GM12865 (cell line): ENCODE measurements around the gene ACVRL1.

Experiments
- DNase-seq: peaks from one replicate; pipeline ENCODE4 v3.0.0; 2010; ENCODE audit warnings: low read depth
- H3K4me3 ChIP-seq: 2 replicates; pipeline ENCODE4 v1.5.1; 2011; ENCODE audit warnings: mild to moderate bottlenecking, low read depth, low read length, control low read depth
- CTCF ChIP-seq: IDR thresholded peaks from 2 replicates; pipeline ENCODE4 v1.5.1; 2011; ENCODE audit warnings: low read length, control low read depth, low read depth, inconsistent platforms; ENCODE audit not compliant: insufficient read depth; ENCODE audit errors: missing control alignments

Gene ACVRL1

GRCh38 chr12:51913071-51914033 is 6.0 kb downstream of the ACVRL1 start:
- peak; percentile 7 for TF ChIP-seq CTCF
- no peak for DNase-seq

DNA sequence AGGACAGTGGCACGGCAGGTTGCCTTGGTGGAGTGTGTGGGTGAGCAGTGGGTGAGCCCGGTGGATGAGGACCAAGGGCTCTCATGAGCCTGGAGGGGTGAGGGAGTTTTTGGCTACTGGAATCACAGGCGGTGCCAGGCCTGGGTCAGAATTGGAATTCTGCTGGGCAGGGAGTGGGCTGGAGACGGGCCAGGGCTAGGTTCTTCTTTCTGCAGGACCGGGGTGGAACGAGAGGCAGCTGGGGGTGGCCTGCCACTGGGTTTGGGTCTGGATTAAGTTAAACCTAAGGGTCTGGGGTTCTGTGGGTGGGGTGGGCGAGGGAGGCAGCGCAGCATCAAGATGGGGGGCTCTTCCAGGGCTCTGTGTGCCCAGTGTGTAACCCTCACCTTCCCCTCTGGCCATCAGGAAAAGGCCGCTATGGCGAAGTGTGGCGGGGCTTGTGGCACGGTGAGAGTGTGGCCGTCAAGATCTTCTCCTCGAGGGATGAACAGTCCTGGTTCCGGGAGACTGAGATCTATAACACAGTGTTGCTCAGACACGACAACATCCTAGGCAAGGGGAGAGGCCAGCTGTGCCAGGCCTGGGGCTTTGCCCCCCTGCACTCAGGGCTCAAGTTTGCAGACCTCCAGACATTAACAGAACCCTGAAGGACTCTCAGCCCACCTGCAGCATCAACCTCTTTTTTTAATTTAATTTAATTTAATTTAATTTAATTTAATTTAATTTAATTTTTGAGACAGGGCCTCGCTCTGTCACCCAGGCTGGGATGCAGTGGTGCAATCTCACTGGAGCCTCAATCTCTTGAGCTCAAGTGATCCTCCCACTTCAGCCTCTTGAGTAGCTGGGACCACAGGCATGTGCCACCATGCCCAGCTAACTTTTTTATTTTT is 7.0 kb downstream of the ACVRL1 start:
- DNase-seq = no peak
- no peak overlapping the region for H3K4me3 ChIP-seq
- no peak for TF ChIP-seq CTCF

More at GRCh38 chr12:51913071-51914033, 6.0 kb downstream of the ACVRL1 start:
- H3K4me3 ChIP-seq = no peak overlapping the region

DNA sequence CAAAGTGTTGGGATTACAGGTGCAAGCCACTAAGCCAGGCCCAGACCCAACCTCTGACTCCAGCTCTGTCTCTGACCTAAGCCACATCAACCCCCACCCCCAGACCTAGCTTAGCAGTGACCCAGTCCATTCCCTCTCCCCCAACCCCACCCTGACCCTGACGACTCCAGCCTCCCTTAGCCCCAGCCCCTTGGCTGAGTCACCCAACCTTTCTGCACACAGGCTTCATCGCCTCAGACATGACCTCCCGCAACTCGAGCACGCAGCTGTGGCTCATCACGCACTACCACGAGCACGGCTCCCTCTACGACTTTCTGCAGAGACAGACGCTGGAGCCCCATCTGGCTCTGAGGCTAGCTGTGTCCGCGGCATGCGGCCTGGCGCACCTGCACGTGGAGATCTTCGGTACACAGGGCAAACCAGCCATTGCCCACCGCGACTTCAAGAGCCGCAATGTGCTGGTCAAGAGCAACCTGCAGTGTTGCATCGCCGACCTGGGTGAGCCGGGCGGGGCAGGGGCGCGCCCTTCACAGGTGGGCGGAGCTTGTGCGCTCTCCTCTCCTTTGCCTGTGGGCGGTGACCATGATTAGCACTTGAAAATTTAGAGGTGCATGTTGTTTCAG is 7.8 kb downstream of the ACVRL1 start:
- DNase-seq = no peak
- no peak overlapping the region for H3K4me3 ChIP-seq
- no peak for TF ChIP-seq CTCF

DNA sequence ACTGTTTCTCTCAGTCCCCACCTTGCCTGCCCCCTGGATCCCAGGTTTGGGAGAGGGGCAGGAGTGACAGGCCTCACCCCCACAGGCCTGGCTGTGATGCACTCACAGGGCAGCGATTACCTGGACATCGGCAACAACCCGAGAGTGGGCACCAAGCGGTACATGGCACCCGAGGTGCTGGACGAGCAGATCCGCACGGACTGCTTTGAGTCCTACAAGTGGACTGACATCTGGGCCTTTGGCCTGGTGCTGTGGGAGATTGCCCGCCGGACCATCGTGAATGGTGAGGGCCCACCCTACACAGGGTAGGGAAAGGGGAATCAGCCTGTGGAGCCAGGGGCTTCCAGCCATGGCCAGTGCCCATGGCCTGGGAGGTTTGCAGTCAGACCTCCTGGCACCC is 8.6 kb downstream of the ACVRL1 start:
- TF ChIP-seq CTCF = no peak
- H3K4me3 ChIP-seq = no peak overlapping the region
- no peak for DNase-seq

- no peak for TF ChIP-seq CTCF
- no peak overlapping the region for H3K4me3 ChIP-seq
- DNase-seq = no peak
Observed at GRCh38 chr12:51917041-51917590, 9.8 kb downstream of the ACVRL1 start.

GRCh38 chr12:51917746-51918453 is 10.6 kb downstream of the ACVRL1 start:
- DNase-seq = no peak
- no peak for TF ChIP-seq CTCF
- H3K4me3 ChIP-seq = no peak overlapping the region
